Measurements from ENCODE around the gene ZNF444.

- TF ChIP-seq EZH2phosphoT487 (conservative IDR thresholded peaks at IDR 0.05; ENCODE audit: low read length) = no peak
- TF ChIP-seq CTCF (IDR thresholded peaks at IDR 0.05; ENCODE audit: insufficient read depth, low read length, poor library complexity, severe bottlenecking) = no peak
These were observed 23.7 kb upstream of the ZNF444 start for GRCh38 chr19:56117376-56117884.

All from SU-DHL-6 (cell line).